GM12872 (cell line): ENCODE data around the gene PPP1R14D.

Experiments
- CTCF ChIP-seq: IDR thresholded peaks from 3 replicates; pipeline ENCODE4 v1.5.1; 2011; ENCODE audit warnings: low read depth, mild to moderate bottlenecking, low read length, moderate library complexity; ENCODE audit not compliant: insufficient read depth

Gene PPP1R14D

GRCh38 chr15:40846841-40847222 lies 18.3 kb upstream of the PPP1R14D start:
- no peak for TF ChIP-seq CTCF

GRCh38 chr15:40845511-40846284 lies 17.2 kb upstream of the PPP1R14D start:
- no peak for TF ChIP-seq CTCF

- TF ChIP-seq CTCF, result no peak
These were observed 16.5 kb upstream of the PPP1R14D start for GRCh38 chr15:40845036-40845435.

- no peak for TF ChIP-seq CTCF
These were observed 16.2 kb upstream of the PPP1R14D start for GRCh38 chr15:40844696-40845030.

- TF ChIP-seq CTCF, result no peak
These were observed 15.6 kb upstream of the PPP1R14D start, which contains the start of gene SPINT1 for GRCh38 chr15:40843885-40844695. Gene SPINT1 (plus strand): TSS chr15:40844048. CDS start chr15:40844555, 507 bp downstream.

GRCh38 chr15:40843261-40843884 lies 14.9 kb upstream of the PPP1R14D start:
- TF ChIP-seq CTCF, result no peak

- no peak for TF ChIP-seq CTCF
These were observed 13.2 kb upstream of the PPP1R14D start for GRCh38 chr15:40841741-40842140.
